A673 (cell line): ENCODE data around the gene IDE.

Experiments
- EZH2 ChIP-seq: fragments of 200-600 bp; sonication (generic); IDR thresholded peaks from 2 replicates; pipeline ENCODE4 v1.6.1; 2017; ENCODE audit warnings: borderline replicate concordance, low read depth, mild to moderate bottlenecking, mixed read lengths, antibody characterized with exemption, low read length; ENCODE audit not compliant: poor library complexity, severe bottlenecking
- TF ChIP-seq, protein P1 (sequence below): fragments of 300-800, 200-600 bp; sonication (generic); conservative IDR thresholded peaks from 2 replicates; pipeline ENCODE4 v1.5.1; 2017; ENCODE audit warnings: low read depth, mild to moderate bottlenecking, antibody characterized with exemption, low read length, moderate library complexity, mixed read lengths

DNA sequence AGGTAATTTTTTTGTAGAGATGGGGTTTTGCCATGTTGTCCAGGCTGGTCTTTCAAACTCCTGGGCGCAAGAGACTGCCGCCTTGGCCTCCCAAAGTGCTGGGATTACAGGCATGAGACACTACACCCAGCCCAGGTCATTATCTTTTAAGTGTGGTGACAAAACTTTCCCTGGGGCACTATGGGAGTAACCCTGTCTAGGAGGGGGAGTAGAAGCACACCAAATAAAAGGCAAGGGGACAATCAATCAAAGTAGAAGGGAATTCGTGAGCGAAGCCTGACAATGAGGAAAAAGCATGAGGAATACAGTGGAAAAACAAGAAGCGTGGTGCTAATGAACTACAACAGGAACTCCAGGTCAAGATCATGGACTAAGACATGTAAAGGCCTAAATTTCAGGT, 31.4 kb downstream of the IDE start:
- TF ChIP-seq, protein P1, sequence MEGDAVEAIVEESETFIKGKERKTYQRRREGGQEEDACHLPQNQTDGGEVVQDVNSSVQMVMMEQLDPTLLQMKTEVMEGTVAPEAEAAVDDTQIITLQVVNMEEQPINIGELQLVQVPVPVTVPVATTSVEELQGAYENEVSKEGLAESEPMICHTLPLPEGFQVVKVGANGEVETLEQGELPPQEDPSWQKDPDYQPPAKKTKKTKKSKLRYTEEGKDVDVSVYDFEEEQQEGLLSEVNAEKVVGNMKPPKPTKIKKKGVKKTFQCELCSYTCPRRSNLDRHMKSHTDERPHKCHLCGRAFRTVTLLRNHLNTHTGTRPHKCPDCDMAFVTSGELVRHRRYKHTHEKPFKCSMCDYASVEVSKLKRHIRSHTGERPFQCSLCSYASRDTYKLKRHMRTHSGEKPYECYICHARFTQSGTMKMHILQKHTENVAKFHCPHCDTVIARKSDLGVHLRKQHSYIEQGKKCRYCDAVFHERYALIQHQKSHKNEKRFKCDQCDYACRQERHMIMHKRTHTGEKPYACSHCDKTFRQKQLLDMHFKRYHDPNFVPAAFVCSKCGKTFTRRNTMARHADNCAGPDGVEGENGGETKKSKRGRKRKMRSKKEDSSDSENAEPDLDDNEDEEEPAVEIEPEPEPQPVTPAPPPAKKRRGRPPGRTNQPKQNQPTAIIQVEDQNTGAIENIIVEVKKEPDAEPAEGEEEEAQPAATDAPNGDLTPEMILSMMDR: no peak
- no peak for TF ChIP-seq EZH2
